ENCODE results near the gene TOP1. TPM values are rescaled to one million over a fixed set of nuclear protein-coding genes. Genes with fewer than 3 reads are reported as not detected.

TOP1 gene
- total and polyA plus RNA-seq, 2 of the 4 experiments (the other 2 are of a cell fraction) = 14.0 to 21.5 TPM

GRCh38 chr20:41167118-41167470 lies 138.5 kb downstream of the TOP1 start:
- BruUV-seq (replicated peaks) = no TSS peak
- no peaks in the 10 kb centered on the region; the same call in 1 of the 2 replicates for H3K4me1 ChIP-seq (ENCODE audit: control insufficient read depth, insufficient read depth, low read length)
- 100% methylated on average over 2 of the region's 3 CpGs; no CpG with 5 or more reads in 1 of the 2 experiments for WGBS, 2 experiments (ENCODE audit: extremely low coverage in 2 of 2, insufficient read length in 1 of 2)
- H4K5ac ChIP-seq (ENCODE audit: low read depth, low read length) = no peak overlapping the region
- ChIA-PET POLR2A (ENCODE audit: unreplicated experiment) (no interaction called here), CTCF (no interaction called here)
- H3K27ac ChIP-seq (ENCODE audit: insufficient read depth, low read length) = no peak overlapping the region
- no peak overlapping the region for H3K14ac ChIP-seq (replicated peaks; ENCODE audit: low read depth, low read length)
- H2AK9ac ChIP-seq (replicated peaks; ENCODE audit: low read depth, low read length, poor library complexity) = no peak overlapping the region
- no peak overlapping the region for H3K4ac ChIP-seq (ENCODE audit: low read depth, low read length)
- intact Hi-C loops (cut with micrococcal nuclease) = no loop called here
- H3K36me3 ChIP-seq (ENCODE audit: control insufficient read depth, insufficient read depth, low read length) = peaks cover 97% of the 10 kb centered on the region
- H2BK20ac ChIP-seq (ENCODE audit: low read depth, low read length) = no peak overlapping the region
- no peak overlapping the region for H2BK15ac ChIP-seq (ENCODE audit: low read depth, low read length)
- no peak overlapping the region for H3K23ac ChIP-seq (ENCODE audit: low read depth, low read length)
- H3K9me1 ChIP-seq (ENCODE audit: insufficient read depth, low read length) = peaks cover 11% of the 10 kb centered on the region
- no peak overlapping the region for H3K4me3 ChIP-seq (ENCODE audit: insufficient read depth, low read depth, low read length)
- dilution Hi-C loops (cut with HindIII; ENCODE audit: low sequenced_read_pairs, unreplicated experiment) = no loop called here
- peaks cover 10 to 54% of the 10 kb centered on the region in 2 experiments for H3K79me1 ChIP-seq (ENCODE audit: low read depth in 1 of 2, low read length in 2 of 2)
- no peak overlapping the region for H2BK5ac ChIP-seq (ENCODE audit: low read depth, low read length, poor library complexity, severe bottlenecking)
- no peak overlapping the region for H2AK5ac ChIP-seq (ENCODE audit: low read depth, low read length)
- H3K27me3 ChIP-seq (ENCODE audit: control insufficient read depth, insufficient read depth, low read length) = no peaks in the 10 kb centered on the region
- no peak overlapping the region for H4K91ac ChIP-seq (ENCODE audit: insufficient read depth, low read depth, low read length)
- H2AFZ ChIP-seq (replicated peaks; ENCODE audit: low read length, poor library complexity) = no peak overlapping the region
- peaks cover 23% of the 10 kb centered on the region for H4K20me1 ChIP-seq (ENCODE audit: insufficient read depth, low read length)
- H3K9ac ChIP-seq (ENCODE audit: low read depth, low read length) = no peak overlapping the region
- in situ Hi-C loops (cut with MboI; ENCODE audit: low sequenced_read_pairs) = loop anchor here (25.0 kb wide), 1 partner anchor 445 kb away; the partner anchor contains the start of gene CHD6
- no peak overlapping the region for H4K8ac ChIP-seq (ENCODE audit: low read depth in 2 of 2, low read length in 2 of 2)
- no peak for DNase-seq
- no peak overlapping the region for H3K56ac ChIP-seq (ENCODE audit: extremely low read depth, insufficient read depth, low read length)
- H3K4me2 ChIP-seq (ENCODE audit: low read depth, low read length) = no peak overlapping the region
- ATAC-seq (ENCODE audit: low read depth) = no peak
- no peaks in the 10 kb centered on the region for H3K9me3 ChIP-seq (ENCODE audit: control insufficient read depth, insufficient read depth, low read length)
- TF ChIP-seq SMC3 (IDR thresholded peaks at IDR 0.05; ENCODE audit: low read depth, low read length) = no peak
- TF ChIP-seq CEBPB (IDR thresholded peaks at IDR 0.05; ENCODE audit: low read depth, low read length) = no peak
- TF ChIP-seq FOS (IDR thresholded peaks at IDR 0.05; ENCODE audit: low read depth, low read length) = no peak
- TF ChIP-seq USF2 (IDR thresholded peaks at IDR 0.05; ENCODE audit: low read depth, low read length) = no peak
- TF ChIP-seq MAFK (IDR thresholded peaks at IDR 0.05; ENCODE audit: low read depth, low read length) = no peak
- H2BK120ac ChIP-seq (ENCODE audit: low read depth, low read length) = no peak overlapping the region
- H3K18ac ChIP-seq (ENCODE audit: low read depth, low read length) = no peak overlapping the region
